Ishikawa (cell line): ENCODE results near the gene WDR48.

ENCODE experiments used
- CEBPB ChIP-seq: IDR thresholded peaks from 2 replicates; pipeline ENCODE4 v1.6.1; 2012
- CREB1 ChIP-seq: IDR thresholded peaks from 2 replicates; pipeline ENCODE4 v1.6.1; 2012; ENCODE audit warnings: low read depth
- EGR1 ChIP-seq: IDR thresholded peaks from 2 replicates; pipeline ENCODE4 v1.6.1; 2012
- FOXM1 ChIP-seq: IDR thresholded peaks from 2 replicates; pipeline ENCODE4 v1.6.1; 2012; ENCODE audit warnings: low read depth, borderline replicate concordance
- MAX ChIP-seq: IDR thresholded peaks from 2 replicates; pipeline ENCODE4 v1.6.1; 2012
- RAD21 ChIP-seq: IDR thresholded peaks from 2 replicates; pipeline ENCODE4 v1.6.1; 2012; ENCODE audit warnings: low read depth
- REST ChIP-seq: IDR thresholded peaks from 2 replicates; pipeline ENCODE4 v1.6.1; 2012; ENCODE audit warnings: low read depth, mild to moderate bottlenecking
- TAF1 ChIP-seq: IDR thresholded peaks from 2 replicates; pipeline ENCODE4 v1.6.1; 2012; ENCODE audit warnings: low read depth, mild to moderate bottlenecking
- TCF12 ChIP-seq: IDR thresholded peaks from 2 replicates; pipeline ENCODE4 v1.6.1; 2012; ENCODE audit warnings: low read depth
- TEAD4 ChIP-seq: IDR thresholded peaks from 2 replicates; pipeline ENCODE4 v1.6.1; 2012
- USF1 ChIP-seq: IDR thresholded peaks from 2 replicates; pipeline ENCODE4 v1.6.1; 2012
- YY1 ChIP-seq: IDR thresholded peaks from 2 replicates; pipeline ENCODE4 v1.6.1; 2012; ENCODE audit warnings: low read depth

DNA sequence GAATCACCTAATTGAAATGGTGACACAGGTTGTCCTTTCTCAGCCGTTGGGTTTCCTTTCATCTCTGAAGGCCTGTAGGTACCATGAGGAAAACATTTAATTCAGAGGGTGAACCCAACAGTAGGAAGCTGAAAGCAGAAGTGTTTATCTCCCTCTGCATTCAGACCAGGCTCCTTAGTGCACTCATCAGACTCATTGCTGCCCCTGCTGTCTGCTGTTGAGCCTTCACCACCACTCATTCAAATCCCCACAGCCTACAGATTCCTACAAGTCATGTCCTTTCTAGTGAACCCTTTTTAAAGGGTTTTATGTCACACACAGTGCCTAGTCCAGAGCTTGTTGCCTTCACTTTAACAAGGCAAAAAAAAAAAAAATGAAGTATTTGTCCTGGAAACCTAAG lies 13.4 kb downstream of the WDR48 start:
- TF ChIP-seq MAX (no peak), CEBPB (no peak), EGR1 (no peak), FOXM1 (no peak), REST (no peak), TAF1 (no peak), RAD21 (peak; percentile 16; the same call in 1 of the 2 replicates), TEAD4 (no peak), YY1 (no peak), CREB1 (no peak), USF1 (no peak), TCF12 (no peak)
